GM18499 (cell line): ENCODE data around the gene LRRC34.
A peak's percentile ranks its signal among the peaks of the same experiment; 100 is the strongest.

ENCODE experiments used
- ATAC-seq: cut with Tn5 transposase; IDR thresholded peaks from one replicate; pipeline ENCODE4 v1.9.1; 2021; ENCODE audit warnings: moderate number of reproducible peaks; ENCODE audit not compliant: insufficient read depth, unreplicated experiment

Gene LRRC34

DNA sequence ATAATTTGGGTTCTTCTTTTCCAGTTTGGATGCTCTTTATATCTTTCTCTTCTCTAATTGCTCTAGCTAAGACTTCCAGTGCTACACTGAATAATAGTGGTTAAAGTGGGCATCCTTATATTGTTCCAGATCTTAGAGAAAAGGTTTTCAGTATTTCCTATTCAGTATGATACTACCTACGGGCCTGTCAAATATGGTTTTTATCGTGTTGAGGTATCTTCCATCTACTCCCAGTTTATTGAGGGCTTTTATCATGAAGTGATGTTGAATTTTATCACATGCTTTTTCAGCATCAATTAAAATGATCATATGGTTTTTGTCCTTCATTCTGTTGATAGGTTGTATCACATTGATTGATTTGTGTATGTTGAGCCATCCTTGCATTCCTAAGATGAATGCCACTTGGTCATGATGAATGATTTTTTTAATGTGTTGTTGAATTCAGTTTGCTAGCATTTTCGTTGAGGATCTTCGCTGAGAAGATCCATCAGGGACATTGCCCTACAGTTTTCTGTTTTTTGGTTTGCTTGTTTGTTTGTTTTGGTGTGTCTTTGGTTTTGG is 3.0 kb upstream of the LRRC34 start:
- no peak for ATAC-seq

DNA sequence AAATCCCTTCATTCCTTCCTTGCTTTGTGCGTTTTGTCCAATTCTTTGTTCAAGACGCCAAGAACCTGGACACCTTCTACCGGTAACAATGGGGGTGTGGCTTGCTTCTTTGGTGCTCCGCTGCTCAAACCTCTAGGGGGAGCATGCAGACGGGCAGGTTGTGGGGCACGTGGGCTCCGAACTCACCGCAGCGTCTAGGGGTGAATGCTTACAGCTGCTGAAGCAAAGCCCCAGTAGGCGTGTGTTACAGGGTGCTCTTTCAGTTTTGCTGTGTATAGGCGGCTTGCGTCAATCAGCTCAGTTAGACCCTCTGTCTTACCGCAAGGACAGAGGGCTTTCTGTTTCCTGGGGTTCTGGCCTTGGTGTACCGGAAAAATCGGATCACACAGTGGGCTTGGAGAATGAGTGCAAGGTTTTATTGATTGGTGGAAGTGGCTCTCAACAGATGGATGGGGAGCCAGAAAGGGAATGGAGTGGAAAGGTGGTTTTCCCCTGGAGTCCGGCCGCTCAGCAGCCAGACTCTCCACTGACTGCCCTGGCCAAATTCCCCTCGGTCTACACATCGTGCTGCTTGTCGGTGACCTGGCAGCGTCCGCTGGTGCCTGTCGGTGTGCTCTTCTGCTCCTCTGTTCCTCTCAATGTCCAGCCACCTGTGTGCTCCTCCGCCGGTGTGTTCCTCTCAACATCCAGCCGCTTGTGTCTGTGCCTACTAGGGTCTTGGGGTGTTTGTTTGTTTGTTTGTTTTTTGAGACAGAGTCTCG is 1.2 kb upstream of the LRRC34 start:
- peak; percentile 87 for ATAC-seq

DNA sequence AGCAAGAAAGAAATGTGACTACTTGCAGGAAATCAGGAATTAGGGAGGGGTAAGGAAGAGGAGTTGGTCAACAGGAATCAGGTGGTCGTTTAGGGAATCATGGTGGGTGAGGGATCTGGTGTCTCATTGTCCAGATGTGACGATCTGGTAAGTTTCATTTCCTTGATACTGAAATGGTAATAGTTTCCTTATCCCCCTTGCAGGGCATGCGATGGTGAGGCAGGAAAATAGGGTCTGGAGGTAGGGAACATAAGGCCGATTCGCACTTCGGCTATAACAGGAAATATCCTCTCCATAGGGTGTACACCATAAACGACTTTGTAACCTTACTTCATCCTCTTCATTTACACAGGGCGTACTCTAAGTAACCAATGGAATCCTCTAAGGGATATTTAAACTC is 574 bp upstream of the LRRC34 start:
- ATAC-seq: no peak

DNA sequence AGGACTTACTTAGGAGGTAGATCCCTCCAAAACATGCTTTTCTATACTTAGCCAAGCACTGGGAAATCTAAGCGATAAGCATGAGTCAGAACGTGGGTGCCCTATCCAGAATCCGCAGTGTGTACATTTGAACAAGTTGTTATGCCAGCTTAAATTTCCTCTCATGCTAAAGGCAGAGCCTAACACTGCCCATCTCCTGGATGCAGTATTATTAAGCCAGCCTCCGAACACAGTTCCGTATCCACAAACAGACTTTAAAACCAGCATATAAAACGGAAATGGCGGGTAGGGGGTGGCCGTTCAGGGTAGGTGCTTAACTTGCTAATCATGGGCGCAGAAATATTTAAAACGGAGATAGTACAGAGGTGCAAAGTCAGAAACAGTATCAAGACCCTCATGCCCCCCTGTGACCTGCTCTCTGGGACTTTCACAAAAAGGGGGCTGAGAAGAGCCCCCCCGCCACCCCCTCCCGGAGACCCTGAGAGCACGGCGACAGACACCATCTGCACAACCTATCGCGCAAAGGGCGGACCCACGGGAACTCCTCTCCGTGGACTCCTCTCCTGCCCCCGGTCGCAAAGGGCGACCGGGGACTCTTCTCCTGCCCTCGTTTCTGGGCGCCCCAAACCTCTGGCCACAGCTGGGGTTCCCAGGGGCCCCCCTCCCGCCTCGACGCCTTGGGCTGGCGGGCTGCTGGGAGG is 923 bp downstream of the LRRC34 start:
- no peak for ATAC-seq

DNA sequence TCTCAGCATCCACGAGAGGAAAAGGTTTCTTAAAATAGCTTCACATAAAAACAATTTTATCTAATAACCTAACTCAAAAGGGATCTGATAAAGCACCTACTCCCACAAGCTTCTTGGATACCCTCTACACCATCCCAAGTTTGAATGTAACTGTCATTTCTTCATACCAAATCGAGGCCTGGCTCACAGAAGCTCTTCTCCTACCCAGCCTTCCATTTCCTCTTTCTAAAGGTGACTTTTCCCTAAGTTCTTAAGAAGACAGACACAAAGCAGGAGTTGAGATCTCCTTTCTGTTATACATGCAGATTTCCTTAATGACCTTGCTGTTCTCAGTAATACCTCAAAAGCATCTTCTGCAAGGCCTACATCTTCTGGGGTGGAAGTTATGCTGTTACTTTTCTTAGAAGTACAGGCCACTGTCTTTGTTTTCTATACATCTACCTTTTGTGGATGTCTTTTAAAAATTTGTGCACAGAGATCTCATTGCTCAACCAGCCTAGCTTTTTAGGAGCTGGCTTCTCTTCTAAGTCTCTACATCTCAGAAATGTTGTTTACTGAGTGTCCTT is 3.4 kb downstream of the LRRC34 start:
- no peak for ATAC-seq

DNA sequence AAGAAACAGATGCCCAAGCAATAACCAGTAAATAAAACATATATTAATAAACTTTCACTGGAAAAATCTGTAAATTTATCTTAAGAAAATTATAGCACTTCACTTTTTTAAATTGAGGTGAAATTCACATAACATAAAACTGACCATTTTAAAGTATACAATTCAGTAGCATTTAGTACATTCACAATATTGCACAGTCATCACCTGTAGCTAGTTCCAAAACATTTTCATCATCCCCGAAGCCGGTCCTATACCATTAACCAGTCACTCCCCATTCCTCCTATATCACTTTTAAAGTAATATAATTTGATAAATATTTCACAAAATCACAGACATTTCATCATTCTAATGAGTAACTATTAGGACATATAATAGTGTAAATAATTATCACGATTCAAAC is 8.0 kb downstream of the LRRC34 start:
- ATAC-seq: no peak

DNA sequence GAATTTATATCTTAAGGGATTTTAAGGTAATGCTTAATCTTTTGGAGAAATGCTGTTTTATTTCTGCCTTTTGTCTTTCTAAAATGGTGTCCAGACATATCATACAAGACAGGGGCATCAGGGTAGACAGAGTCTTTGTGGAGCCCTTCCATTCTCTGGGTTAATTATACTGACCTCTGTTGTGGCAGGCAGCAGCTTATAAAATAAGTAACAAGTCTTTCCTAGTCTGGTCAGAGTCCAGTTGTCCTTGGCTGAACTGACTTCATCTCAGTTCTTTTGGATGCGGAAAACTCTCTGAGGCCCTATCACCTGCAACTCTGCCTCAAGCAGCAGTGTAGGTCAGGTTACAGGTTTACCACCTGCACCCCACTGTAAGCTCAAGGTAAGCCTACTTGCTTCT is 20.3 kb downstream of the LRRC34 start:
- no peak for ATAC-seq

DNA sequence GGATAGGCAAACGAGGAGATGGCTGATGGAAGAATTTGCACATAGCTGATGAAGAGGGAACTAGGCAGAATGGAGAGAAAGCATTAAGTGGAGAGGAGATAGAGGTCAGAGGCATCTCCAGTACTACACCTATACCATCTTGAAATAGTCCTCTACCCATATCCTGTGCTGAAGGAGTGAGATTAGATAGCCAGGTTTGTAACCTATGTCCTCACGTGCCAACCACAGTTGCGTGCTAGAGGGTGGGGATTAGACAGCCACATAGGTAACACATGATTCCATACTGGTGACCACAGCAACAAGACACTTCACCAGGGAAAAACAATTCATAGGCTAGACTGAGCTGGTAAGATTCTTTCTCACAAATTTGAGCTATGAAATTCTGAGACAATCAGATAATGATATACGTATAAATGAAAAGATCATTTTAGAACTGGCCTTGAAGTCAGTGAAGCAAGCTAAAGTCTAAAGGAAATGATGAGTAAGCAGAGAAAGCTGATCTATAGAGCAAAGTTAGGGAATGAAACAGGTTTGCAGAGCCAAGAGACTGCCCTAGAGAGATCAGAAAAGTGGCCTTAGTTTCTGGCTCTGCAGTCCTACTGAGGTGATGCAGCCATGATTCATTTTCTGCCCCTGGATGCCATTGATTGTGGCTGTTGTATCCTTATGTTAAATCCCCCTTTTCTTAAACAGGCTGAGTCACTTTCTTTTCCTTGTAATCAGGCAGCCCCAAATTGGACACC is 21.8 kb downstream of the LRRC34 start:
- no peak for ATAC-seq

DNA sequence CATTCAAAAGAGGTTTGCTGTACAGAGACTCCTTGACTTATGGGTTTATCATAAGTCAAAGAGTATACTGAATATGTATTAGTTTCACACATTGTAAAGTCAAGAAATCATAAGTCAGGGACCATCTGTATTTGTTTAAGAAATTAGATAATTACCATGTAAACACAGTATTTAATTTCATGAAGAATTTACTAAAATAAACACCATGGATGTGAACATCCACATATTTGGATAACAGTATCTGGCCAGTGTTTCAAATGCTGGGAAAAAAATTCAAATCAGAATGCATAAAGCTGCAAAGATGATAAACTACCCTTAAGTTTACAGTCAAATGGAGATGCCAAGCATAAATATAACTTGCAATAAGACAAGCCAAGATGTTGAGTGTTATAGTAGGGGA is 22.5 kb downstream of the LRRC34 start:
- no peak for ATAC-seq

DNA sequence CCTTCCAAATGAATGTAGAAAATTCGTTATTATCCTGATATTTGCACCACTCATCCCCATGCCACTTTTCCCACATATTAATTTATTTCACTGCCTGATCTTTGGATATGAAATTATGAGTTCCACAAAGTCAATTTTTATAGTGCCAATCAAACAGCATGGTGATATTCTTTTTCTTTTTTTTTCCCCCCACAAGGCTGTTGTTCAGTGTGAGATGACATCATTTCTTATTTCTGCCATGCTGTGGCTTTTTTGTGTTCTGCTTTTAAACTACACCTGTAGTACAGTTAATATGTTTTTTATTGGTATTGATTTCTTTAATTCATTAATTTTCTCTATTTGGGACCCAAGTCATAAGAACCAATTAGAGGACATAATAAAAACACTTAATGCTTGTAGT is 24.9 kb downstream of the LRRC34 start:
- no peak for ATAC-seq

DNA sequence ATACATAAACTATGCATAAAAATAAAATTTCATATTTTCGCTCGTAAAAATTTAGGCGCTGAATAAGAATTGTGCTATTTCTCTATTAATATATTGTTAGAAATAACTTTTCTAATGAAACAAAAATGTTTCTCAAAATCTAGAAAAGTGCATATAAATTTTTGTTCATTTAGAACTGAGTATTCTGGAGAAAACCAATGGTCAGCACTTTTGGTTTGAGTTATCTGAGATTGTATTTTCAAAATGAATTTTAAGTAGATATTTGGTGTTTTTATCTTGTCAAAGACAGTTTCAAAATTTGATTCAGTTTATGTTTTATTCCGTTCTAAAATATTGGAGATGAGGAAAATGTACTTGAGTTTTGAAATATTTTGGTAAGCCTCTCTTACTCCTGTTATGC is 25.6 kb downstream of the LRRC34 start:
- no peak for ATAC-seq

DNA sequence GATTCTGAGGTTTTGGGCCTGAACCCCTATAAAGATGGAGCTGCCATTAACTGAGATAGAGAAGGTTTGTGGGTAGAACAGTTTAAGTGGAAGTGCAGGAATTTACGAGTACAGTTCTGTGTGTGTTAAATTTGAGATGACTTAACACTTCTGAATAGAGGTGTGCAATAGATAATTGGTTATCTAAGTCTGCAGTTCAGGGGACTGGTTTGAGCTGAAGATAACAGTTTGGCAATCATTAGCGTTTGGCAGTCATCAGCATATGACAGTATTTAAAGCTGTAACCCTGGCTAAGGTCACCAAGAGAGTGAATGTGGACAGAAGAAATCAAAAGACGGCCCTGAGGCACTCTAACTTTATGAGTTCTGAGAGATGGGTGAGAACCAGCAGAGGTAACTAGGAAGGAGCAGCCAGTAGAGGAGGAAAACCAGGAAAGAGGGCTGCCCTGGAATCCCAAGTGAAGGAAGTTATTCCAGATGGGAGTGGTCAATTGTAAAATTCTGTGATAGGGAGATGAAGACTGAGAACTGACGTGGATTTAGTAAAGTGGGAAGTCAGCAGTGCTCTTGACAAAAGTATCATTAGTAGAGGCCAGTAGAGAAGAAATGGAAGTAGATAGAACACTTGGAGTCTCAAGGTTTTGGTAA is 31.4 kb downstream of the LRRC34 start:
- no peak for ATAC-seq

DNA sequence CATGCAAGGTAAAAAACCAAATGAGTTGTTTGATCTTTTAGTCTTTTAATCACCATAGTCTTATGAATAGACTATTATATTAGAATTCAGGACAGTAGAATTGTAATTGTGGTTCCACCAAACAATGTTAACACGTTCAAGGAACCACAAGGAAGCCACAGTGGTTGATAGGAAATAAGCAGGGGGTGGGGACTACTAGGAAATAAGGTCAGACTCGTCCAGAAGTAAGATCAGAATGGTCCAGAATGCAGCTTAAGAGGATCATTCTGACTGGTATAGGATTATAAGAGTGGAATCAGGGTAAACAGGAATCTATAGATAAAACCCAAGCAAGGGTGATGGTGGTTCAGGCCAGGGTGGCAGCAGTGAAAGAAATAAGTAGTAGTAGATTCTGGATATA is 32.0 kb downstream of the LRRC34 start:
- ATAC-seq: no peak

DNA sequence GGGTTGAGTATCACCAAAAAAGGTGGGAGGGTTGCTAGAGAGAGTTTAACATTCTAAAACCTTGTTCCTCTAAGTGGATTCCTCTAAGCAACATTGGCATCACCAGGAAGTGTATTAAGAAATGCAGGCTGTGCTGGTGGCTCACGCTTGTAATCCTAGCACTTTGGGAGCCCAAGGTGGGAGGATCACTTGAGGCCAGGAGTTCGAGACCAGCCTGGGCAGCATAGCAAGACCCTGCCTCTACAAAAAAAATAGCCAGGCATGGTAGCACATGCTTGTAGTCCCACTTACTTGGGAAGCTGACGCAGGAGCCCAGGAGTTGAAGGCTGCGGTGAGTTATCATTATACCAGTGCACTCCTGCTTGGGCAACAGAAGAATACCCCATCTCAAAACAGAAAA is 34.9 kb downstream of the LRRC34 start:
- no peak for ATAC-seq

DNA sequence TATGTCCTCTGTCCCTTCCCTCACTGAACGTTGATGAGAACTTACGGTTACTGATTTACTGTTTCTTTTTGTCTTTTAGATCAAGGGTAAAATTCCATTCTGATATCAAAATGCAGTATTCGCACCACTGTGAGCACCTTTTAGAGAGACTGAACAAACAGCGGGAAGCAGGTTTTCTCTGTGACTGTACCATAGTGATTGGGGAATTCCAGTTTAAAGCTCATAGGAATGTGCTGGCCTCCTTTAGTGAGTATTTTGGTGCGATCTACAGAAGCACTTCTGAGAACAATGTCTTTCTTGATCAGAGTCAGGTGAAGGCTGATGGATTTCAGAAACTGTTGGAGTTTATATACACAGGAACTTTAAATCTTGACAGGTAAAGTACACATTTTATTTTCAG is 38.5 kb downstream of the LRRC34 start:
- ATAC-seq: no peak

DNA sequence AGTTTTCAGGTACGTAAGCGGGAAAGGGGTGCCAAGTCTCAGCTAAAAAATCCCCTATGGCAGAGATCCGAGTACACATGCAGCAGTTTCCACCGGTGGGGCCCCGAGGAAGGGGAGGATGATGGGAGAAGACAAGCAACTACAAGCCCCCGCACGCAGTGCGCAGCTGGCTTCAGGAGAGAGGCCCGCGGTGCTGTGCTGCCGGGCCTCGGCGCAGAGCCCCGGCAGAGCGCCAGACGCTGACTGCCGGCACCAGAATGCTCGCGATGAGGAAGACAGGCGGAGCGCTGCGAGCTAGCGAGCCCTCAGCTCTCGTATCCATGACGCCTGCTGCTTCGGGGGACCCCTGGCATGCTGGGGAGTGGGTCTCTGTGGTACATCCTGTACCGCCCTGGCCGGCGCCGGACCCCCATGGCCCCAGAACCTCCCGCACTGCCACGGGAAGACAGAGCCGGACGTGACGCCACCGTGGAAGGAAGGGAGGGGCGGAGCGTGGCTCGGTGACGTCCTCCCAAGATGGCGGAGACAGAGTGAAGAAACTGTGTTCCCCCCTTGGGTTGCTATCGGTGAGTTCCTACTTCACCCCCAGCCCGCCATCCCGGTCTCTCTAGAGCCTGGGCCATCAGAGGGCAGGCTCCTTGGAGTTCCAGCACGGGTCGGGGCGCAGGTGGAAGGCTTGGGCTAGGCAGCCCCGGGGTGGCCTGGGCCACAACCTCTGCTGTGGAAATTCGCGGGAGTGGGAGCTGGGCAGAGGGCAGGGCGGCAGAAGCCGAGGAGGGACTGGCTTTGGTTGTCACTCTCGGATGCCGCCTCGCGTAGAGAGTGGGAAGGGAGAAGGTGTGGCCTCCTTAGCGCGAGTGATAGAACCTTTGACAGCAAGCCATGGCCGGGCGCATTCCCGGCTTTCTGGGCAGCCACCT is 39.5 kb downstream of the LRRC34 start, which contains the start of gene MYNN:
MYNN (plus strand) TSS at position 500 of the 920 bp plus-strand sequence. CDS start 900 bp downstream, outside the sequence.
- peak; percentile 59 for ATAC-seq

DNA sequence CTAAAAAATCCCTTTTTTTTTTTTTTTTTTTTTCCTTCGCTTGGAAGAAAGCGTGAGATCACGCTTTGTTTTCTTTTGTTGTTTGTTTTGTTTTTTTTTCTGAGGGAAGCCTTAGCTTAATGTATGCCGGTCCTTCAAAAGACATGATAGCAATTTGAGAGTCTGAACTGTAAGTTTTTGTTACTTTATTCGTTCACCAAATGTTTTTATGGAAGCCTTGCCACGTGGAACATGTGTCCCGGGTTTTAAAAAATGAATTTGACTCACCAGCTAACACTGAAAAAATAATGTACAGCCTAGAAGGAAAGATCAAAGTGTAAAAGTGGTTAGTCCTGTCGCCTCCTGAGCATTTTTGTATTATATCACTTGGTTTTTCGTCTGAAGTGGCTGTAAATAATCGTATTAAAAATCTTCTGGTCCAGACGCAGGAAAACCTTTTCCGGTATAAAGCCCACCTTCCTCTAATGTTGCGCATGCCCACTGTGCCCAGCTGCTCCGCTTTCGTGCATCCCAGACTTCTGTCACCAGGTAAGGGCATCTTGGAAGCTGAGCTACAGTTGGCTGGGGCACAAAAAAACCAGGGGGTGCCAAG is 40.3 kb downstream of the LRRC34 start:
- no peak for ATAC-seq

DNA sequence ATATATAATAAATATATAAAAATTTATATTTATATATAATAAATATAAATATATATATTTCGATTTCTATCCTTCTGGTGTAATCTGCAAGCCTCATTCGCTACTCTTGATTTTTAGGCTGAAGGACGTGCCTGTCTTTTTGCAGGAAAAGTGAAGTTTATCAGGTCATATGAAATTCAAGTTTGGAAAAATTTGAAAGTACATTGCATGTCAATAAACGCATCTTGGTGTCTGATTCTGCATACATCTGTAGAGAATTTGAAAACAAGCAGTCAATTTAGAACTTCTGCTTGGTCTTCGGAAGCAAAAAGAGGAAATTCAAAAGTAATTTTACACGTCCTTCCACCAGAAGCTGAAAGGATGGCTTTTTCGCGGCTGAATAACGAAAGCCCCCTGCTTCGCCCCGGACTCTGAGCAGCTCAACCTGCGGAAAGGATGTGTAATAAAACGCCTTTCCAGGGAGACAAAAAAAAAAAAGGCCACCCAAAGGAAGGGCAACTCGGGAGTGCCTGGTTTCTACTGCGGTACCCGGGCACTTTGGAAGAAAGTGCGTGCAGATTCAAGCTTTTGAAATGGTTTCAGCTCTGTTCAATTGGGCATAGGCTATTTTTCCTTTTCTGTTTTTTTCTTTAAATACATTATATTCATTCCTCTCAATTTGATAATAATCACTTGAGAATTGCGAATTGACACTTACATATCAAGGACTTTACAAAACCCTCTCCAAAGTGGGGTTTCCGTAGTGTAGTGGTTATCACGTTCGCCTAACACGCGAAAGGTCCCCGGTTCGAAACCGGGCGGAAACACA is 41.0 kb downstream of the LRRC34 start:
- ATAC-seq: no peak
